GM19372 (cell line): ENCODE measurements around the gene TAMALIN.

ENCODE experiments used
- ATAC-seq: cut with Tn5 transposase; IDR thresholded peaks from one replicate; pipeline ENCODE4 v1.9.1; 2021; ENCODE audit warnings: mild to moderate bottlenecking, low read depth, moderate library complexity; ENCODE audit not compliant: unreplicated experiment

TAMALIN gene

GRCh38 chr12:52052468-52053186 is 45.9 kb downstream of the TAMALIN start:
- no peak for ATAC-seq

GRCh38 chr12:52053536-52054209 is 46.9 kb downstream of the TAMALIN start:
- no peak for ATAC-seq

DNA sequence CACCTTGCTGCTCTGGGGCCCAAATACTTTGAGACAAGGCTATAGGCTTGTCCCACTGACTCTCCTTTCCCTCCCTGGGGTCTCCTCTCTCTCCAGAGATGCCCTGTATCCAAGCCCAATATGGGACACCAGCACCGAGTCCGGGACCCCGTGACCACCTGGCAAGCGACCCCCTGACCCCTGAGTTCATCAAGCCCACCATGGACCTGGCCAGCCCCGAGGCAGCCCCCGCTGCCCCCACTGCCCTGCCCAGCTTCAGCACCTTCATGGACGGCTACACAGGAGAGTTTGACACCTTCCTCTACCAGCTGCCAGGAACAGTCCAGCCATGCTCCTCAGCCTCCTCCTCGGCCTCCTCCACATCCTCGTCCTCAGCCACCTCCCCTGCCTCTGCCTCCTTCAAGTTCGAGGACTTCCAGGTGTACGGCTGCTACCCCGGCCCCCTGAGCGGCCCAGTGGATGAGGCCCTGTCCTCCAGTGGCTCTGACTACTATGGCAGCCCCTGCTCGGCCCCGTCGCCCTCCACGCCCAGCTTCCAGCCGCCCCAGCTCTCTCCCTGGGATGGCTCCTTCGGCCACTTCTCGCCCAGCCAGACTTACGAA is 47.6 kb downstream of the TAMALIN start:
- ATAC-seq = no peak

DNA sequence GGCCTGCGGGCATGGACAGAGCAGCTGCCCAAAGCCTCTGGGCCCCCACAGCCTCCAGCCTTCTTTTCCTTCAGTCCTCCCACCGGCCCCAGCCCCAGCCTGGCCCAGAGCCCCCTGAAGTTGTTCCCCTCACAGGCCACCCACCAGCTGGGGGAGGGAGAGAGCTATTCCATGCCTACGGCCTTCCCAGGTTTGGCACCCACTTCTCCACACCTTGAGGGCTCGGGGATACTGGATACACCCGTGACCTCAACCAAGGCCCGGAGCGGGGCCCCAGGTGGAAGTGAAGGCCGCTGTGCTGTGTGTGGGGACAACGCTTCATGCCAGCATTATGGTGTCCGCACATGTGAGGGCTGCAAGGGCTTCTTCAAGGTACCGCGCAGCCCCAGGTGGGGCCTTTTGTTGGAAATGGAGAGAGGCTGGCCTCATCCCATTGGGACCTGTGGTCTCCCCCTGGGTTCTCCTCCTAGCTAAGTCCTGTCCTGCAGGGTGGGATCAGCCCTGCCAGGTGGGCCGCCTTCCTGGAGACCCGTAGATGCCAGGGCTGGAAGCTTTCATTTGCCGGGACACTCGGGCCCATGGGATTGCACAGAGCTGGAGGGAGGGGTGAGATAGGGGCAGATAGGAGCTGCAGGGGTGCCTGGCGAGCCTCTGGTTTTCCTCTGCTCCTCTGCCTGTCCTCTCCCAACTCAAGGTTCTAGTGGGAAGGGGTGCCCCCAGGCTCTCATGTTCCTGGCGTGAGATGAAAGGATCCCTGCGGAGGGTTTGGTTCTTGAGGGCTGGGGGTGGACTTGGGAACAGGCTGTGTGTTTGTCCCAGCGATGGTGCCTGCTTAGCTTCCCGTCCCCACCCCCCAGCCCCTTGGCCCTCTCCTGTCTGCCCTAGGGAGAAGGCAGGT is 48.3 kb downstream of the TAMALIN start:
- ATAC-seq = no peak

GRCh38 chr12:52055731-52056711 is 49.3 kb downstream of the TAMALIN start:
- ATAC-seq = no peak

- ATAC-seq = no peak
Observed at GRCh38 chr12:52056801-52057637, 50.3 kb downstream of the TAMALIN start.

DNA sequence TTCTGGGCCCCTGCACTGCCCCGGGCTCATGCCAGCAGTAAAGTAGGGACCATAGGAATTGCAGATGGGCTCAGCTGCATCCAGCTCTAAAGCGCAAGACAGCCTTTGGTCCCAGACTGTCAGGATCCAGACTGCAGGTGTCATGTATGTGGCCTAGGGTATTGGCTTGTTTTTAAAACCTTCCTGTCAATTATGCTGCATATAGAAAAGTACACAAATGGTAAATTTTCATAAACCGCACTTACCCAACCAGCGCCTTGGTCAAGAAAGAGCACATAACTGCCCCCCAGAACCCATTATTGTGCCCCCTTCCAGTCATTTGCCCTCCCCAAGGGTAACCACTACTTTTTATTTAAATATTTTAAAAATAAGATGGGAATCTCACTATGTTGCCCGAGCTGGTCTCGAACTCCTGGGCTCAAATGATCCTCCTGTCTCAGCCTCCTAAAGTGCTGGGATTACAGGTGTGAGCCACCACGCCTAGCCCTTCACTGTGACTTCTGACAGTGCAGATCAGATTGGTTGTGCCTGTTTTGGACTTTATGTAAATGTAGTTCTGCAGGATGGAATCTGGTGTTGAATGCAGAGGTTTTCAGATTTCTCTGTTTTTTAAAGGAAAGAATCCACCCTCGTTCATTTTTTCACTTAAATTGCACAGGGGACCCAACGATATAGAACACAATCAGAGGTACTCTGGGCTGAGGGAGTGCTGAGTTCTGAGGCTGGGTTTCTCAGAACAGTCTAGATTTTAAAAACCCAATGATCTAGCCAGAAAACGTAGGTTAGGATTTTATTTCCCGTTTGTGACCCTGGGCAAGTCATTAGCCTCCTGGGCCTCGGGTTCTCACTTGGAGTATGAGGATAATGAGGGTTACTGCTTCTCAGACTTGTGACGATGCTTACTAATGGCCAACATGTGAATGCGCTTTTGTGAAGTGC is 51.2 kb downstream of the TAMALIN start:
- ATAC-seq = no peak

DNA sequence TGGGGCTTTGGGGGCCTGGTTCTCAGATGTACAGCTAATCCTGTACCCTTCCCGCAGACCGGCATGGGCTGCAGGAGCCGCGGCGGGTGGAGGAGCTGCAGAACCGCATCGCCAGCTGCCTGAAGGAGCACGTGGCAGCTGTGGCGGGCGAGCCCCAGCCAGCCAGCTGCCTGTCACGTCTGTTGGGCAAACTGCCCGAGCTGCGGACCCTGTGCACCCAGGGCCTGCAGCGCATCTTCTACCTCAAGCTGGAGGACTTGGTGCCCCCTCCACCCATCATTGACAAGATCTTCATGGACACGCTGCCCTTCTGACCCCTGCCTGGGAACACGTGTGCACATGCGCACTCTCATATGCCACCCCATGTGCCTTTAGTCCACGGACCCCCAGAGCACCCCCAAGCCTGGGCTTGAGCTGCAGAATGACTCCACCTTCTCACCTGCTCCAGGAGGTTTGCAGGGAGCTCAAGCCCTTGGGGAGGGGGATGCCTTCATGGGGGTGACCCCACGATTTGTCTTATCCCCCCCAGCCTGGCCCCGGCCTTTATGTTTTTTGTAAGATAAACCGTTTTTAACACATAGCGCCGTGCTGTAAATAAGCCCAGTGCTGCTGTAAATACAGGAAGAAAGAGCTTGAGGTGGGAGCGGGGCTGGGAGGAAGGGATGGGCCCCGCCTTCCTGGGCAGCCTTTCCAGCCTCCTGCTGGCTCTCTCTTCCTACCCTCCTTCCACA is 52.0 kb downstream of the TAMALIN start:
- ATAC-seq = no peak

- ATAC-seq = no peak
Observed at GRCh38 chr12:52059582-52060497, 53.1 kb downstream of the TAMALIN start.

- no peak for ATAC-seq
Observed at GRCh38 chr12:52060498-52061177, 53.9 kb downstream of the TAMALIN start.

- no peak for ATAC-seq
Observed at GRCh38 chr12:52061470-52062166, 54.9 kb downstream of the TAMALIN start.

DNA sequence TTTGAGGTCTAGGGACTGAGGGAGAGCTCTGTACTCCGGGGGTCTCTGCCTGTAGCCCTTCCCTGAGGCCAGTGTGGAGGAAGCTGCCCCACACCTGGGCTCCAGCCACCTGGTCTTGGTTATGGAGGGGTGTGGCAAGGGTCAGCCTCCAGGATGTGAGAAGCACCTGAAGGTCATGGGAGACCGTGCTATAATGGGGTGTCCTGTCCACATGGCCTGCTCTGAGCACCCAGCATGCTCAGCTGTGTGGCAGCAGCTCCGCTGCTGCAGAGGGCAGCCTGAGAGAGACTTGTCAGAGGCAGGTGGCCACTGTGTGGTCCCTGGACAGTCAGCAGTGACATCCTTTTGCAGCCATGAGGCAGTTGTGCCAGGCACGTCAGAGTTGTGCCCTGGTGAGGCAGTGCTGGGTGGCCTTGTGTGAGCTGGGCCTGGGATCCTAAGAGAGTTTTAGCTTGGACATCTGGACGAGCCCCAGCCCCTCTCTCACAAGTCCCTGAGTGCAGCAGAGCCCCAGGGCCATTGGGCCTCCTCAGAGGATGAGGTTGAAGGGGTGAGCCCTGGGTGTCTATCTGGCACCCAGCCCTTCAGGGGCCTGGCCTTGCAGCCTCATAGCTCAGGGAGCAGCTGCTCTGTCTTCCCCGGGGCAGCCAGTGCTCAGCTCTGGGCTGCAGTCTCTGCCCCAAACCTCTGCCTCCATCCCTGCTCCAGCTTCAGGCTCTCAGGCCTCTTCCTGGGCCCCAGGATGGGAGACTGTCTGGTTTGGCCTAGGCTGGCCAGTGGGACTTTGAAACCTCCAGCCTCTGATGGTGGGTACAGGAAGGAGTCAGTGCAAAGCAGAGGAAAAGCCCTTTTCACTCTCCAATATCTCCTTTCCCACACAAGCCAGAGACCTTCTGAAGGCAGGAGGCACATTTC is 55.7 kb downstream of the TAMALIN start:
- no peak for ATAC-seq

- ATAC-seq = no peak
Observed at GRCh38 chr12:52063082-52063924, 56.6 kb downstream of the TAMALIN start.
